ENCODE data around the gene UNC5A.

Gene UNC5A

GRCh38 chr5:176809544-176810080 is 747 bp upstream of the UNC5A start:
- no peak for TF ChIP-seq POLR2AphosphoS5 (IDR thresholded peaks at IDR 0.05; ENCODE audit: low read depth)
- TF ChIP-seq SPI1 (IDR thresholded peaks at IDR 0.05; ENCODE audit: borderline replicate concordance, low read depth): no peak
- TF ChIP-seq GABPA (IDR thresholded peaks at IDR 0.05; ENCODE audit: low read depth): no peak
- no peak for TF ChIP-seq CTCF (IDR thresholded peaks at IDR 0.05; ENCODE audit: insufficient read depth, low read length)
- no peak for TF ChIP-seq REST (IDR thresholded peaks at IDR 0.05; ENCODE audit: insufficient replicate concordance, low read depth)
- Histone ChIP-seq H3K27me3 (ENCODE audit: insufficient read depth, poor library complexity, severe bottlenecking) (peaks cover 39% of the 10 kb centered on the region), H3K27ac (replicated peaks) (no peak overlapping the region), H3K4me3 (replicated peaks; ENCODE audit: insufficient read depth, low read length) (no peak overlapping the region)
- DNase-seq (ENCODE audit: low read depth in 1 of 2, low spot score in 1 of 2): no peak

GRCh38 chr5:176810687-176811501 is 535 bp downstream of the UNC5A start:
- DNase-seq (ENCODE audit: low read depth in 1 of 2, low spot score in 1 of 2): no peak
- Histone ChIP-seq H3K4me3 (replicated peaks; ENCODE audit: insufficient read depth, low read length) (peak overlapping the region; percentile 13), H3K27me3 (ENCODE audit: insufficient read depth, poor library complexity, severe bottlenecking) (peaks cover 47% of the 10 kb centered on the region), H3K27ac (replicated peaks) (no peak overlapping the region)
- no peak for TF ChIP-seq SPI1 (IDR thresholded peaks at IDR 0.05; ENCODE audit: borderline replicate concordance, low read depth)
- no peak for TF ChIP-seq POLR2AphosphoS5 (IDR thresholded peaks at IDR 0.05; ENCODE audit: low read depth)

- peak in 1 of 2 experiments; percentile 28 for DNase-seq (ENCODE audit: low read depth in 1 of 2, low spot score in 1 of 2)
- H3K27ac ChIP-seq (replicated peaks): no peak overlapping the region
- H3K27me3 ChIP-seq (ENCODE audit: insufficient read depth, poor library complexity, severe bottlenecking): peaks cover 61% of the 10 kb centered on the region
- TF ChIP-seq SPI1 (IDR thresholded peaks at IDR 0.05; ENCODE audit: borderline replicate concordance, low read depth) (no peak), CTCF (IDR thresholded peaks at IDR 0.05; ENCODE audit: insufficient read depth, low read length) (peak; percentile 7)
- H3K4me3 ChIP-seq (replicated peaks; ENCODE audit: insufficient read depth, low read length): no peak overlapping the region
Observed at GRCh38 chr5:176812269-176813259, 2.2 kb downstream of the UNC5A start.

- Histone ChIP-seq H3K27me3 (ENCODE audit: insufficient read depth, poor library complexity, severe bottlenecking) (peaks cover 65% of the 10 kb centered on the region), H3K27ac (replicated peaks) (no peak overlapping the region), H3K4me3 (replicated peaks; ENCODE audit: insufficient read depth, low read length) (no peak overlapping the region)
- DNase-seq (ENCODE audit: low read depth in 1 of 2, low spot score in 1 of 2): no peak
- TF ChIP-seq POLR2AphosphoS5 (IDR thresholded peaks at IDR 0.05; ENCODE audit: low read depth): no peak
- TF ChIP-seq GABPA (IDR thresholded peaks at IDR 0.05; ENCODE audit: low read depth): no peak
- no peak for TF ChIP-seq REST (IDR thresholded peaks at IDR 0.05; ENCODE audit: insufficient replicate concordance, low read depth)
- no peak for TF ChIP-seq SPI1 (IDR thresholded peaks at IDR 0.05; ENCODE audit: borderline replicate concordance, low read depth)
Observed at GRCh38 chr5:176813587-176814312, 3.4 kb downstream of the UNC5A start.
